ENCODE data around the gene NEURL4.

- TF ChIP-seq CTCF (IDR thresholded peaks at IDR 0.05; ENCODE audit: low read depth, low read length): no peak
- TF ChIP-seq EZH2phosphoT487 (IDR thresholded peaks at IDR 0.05; ENCODE audit: low read depth): no peak
These were observed 39.0 kb downstream of the NEURL4 start for GRCh38 chr17:7290166-7290565.
